WTC11 (cell line): ENCODE measurements around the gene FREM1. TPM values are rescaled to one million over a fixed set of nuclear protein-coding genes. Genes with fewer than 3 reads are reported as not detected.

Experiments
- ATAC-seq: fragments of 200-7000 bp; cut with Tn5 transposase; 2 replicates; pipeline ENCODE4 v1.10.0; 2021; ENCODE audit warnings: mild to moderate bottlenecking, moderate library complexity
- CTCF ChIA-PET: fragments of 300-600 bp; sonication (Branson Sonifier 250); formaldehyde crosslinking; loops from one replicate; lab custom pipeline; 2021; ENCODE audit warnings: antibody characterized with exemption; lab: Charles Lee
- POLR2A ChIA-PET: fragments of 350-600 bp; sonication (Branson Sonifier 250); formaldehyde crosslinking; loops from one replicate; lab custom pipeline; 2021; ENCODE audit warnings: antibody characterized with exemption; lab: Charles Lee
- DNase-seq: peaks from one replicate; pipeline ENCODE4 v3.0.0; 2021; ENCODE audit warnings: low spot score
- H3K27ac Mint-ChIP-seq: 2 replicates; pipeline ENCODE4 v1.8.0; 2021; ENCODE audit warnings: mixed read lengths
- H3K27me3 Mint-ChIP-seq: 2 replicates; pipeline ENCODE4 v1.8.0; 2021; ENCODE audit warnings: low read depth, mild to moderate bottlenecking, moderate library complexity, mixed read lengths
- H3K36me3 Mint-ChIP-seq: 2 replicates; pipeline ENCODE4 v1.8.0; 2021; ENCODE audit warnings: mixed read lengths
- H3K4me1 Mint-ChIP-seq: 2 replicates; pipeline ENCODE4 v1.8.0; 2022; ENCODE audit warnings: mixed read lengths
- H3K4me3 Mint-ChIP-seq: 2 replicates; pipeline ENCODE4 v1.8.0; 2021; ENCODE audit warnings: mild to moderate bottlenecking, moderate library complexity, mixed read lengths
- H3K9me3 Mint-ChIP-seq: 2 replicates; pipeline ENCODE4 v1.8.0; 2021; ENCODE audit warnings: mixed read lengths
- ATF2 ChIP-seq: sonication (generic); formaldehyde crosslinking; IDR thresholded peaks from 2 replicates; pipeline ENCODE4 v1.8.1; 2022; ENCODE audit warnings: low read depth, missing genetic modification reagents, borderline replicate concordance
- E2F4 ChIP-seq: sonication (generic); formaldehyde crosslinking; IDR thresholded peaks from 2 replicates; pipeline ENCODE4 v1.8.1; 2022; ENCODE audit warnings: low read depth, mild to moderate bottlenecking, moderate library complexity, missing genetic modification reagents, borderline replicate concordance
- EMX1 ChIP-seq: fragments of 250-450 bp; sonication (Bioruptor Pico); IDR thresholded peaks from 2 replicates; pipeline ENCODE4 v1.8.0; 2021; ENCODE audit warnings: mild to moderate bottlenecking
- FOXP4 ChIP-seq: sonication (generic); formaldehyde crosslinking; IDR thresholded peaks from 2 replicates; pipeline ENCODE4 v1.8.0; 2022; ENCODE audit warnings: mild to moderate bottlenecking, missing genetic modification reagents
- PREB ChIP-seq: sonication (generic); formaldehyde crosslinking; IDR thresholded peaks from 2 replicates; pipeline ENCODE4 v1.8.1; 2022; ENCODE audit warnings: mild to moderate bottlenecking, missing genetic modification reagents, moderate library complexity, borderline replicate concordance
- RELA ChIP-seq: sonication (generic); formaldehyde crosslinking; IDR thresholded peaks from 2 replicates; pipeline ENCODE4 v1.8.1; 2022; ENCODE audit warnings: missing genetic modification reagents, mild to moderate bottlenecking, borderline replicate concordance
- TEAD1 ChIP-seq: sonication (generic); formaldehyde crosslinking; IDR thresholded peaks from 2 replicates; pipeline ENCODE4 v1.8.0; 2022; ENCODE audit warnings: mild to moderate bottlenecking, missing genetic modification reagents
- TP53 ChIP-seq: sonication (generic); formaldehyde crosslinking; IDR thresholded peaks from 2 replicates; pipeline ENCODE4 v1.8.1; 2023; ENCODE audit warnings: mild to moderate bottlenecking, missing genetic modification reagents
- ZBTB43 ChIP-seq: sonication (generic); formaldehyde crosslinking; IDR thresholded peaks from 2 replicates; pipeline ENCODE4 v1.8.1; 2023; ENCODE audit warnings: mild to moderate bottlenecking, missing genetic modification reagents
- ZNF317 ChIP-seq: sonication (generic); formaldehyde crosslinking; IDR thresholded peaks from 2 replicates; pipeline ENCODE4 v1.8.1; 2023; ENCODE audit warnings: low read depth, mild to moderate bottlenecking, moderate library complexity, missing genetic modification reagents, borderline replicate concordance
- ZNF512 ChIP-seq: sonication (generic); formaldehyde crosslinking; IDR thresholded peaks from 2 replicates; pipeline ENCODE4 v1.8.1; 2022; ENCODE audit warnings: missing genetic modification reagents, borderline replicate concordance
- ZNF671 ChIP-seq: fragments of 250-450 bp; sonication (Bioruptor Pico); IDR thresholded peaks from 2 replicates; pipeline ENCODE4 v1.8.0; 2021; ENCODE audit warnings: mild to moderate bottlenecking
- total RNA-seq: library from RNA; stranded (reverse); gene quantifications from 3 replicates; pipeline ENCODE4 v1.2.3, GENCODE V29; 2021
- TF ChIP-seq, protein P1 (sequence below): sonication (generic); formaldehyde crosslinking; conservative IDR thresholded peaks from 2 replicates; pipeline ENCODE4 v1.8.1; 2022; ENCODE audit warnings: mild to moderate bottlenecking, missing genetic modification reagents
- TF ChIP-seq, protein P2 (sequence below): sonication (generic); formaldehyde crosslinking; IDR thresholded peaks from 2 replicates; pipeline ENCODE4 v1.8.1; 2023; ENCODE audit warnings: mild to moderate bottlenecking, missing genetic modification reagents, moderate library complexity
- TF ChIP-seq, protein P3 (sequence below): sonication (generic); formaldehyde crosslinking; IDR thresholded peaks from 2 replicates; pipeline ENCODE4 v1.8.0; 2022; ENCODE audit warnings: mild to moderate bottlenecking, missing genetic modification reagents

The FREM1 gene
- total RNA-seq, 1 experiment from 2014 or later = 2.8 TPM

DNA sequence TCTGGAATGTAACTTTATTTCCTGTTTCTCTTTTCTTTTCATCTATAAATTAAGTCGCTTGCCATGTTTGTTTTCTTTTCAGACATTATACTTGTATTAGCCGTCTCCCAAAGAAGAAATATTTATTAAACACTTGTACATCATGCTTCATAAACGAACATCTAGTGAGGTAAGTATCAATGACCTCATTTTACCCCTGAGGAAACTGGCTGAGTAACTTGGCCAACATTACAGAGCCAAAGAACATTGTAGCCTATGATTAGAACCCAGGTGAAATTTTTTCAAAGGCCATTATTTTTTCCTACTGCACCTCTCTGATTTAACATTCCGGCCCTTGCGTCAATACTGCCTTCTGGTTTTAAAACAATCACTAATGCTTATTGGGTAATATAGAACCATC, 4.2 kb downstream of the FREM1 start (continued):
- TF ChIP-seq, protein P1, sequence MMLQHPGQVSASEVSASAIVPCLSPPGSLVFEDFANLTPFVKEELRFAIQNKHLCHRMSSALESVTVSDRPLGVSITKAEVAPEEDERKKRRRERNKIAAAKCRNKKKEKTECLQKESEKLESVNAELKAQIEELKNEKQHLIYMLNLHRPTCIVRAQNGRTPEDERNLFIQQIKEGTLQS (CRISPR knock-in tag) = no peak
- no peak for TF ChIP-seq ZNF671 (CRISPR knock-in tag)

DNA sequence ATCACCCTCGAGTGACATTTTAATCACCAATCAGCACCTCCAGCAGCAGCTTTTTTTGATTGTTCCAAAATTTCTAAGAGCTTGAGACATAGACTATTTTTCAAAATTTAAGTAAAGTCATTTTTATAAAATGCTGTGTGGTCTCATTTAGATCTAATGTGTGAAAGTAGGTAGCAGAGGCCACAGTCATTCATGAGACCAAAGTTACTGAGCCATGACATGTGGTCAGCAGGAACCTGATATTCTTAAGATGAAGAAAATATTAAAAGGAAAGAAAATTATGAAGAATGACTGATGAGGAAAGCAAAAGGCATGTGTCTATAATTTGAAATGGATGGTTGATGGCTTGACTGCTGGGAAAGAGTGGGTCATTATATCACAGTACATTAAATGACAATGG, 7.2 kb downstream of the FREM1 start:
- no peaks in the 10 kb centered on the region for H3K27me3 Mint-ChIP-seq
- TF ChIP-seq, protein P2, sequence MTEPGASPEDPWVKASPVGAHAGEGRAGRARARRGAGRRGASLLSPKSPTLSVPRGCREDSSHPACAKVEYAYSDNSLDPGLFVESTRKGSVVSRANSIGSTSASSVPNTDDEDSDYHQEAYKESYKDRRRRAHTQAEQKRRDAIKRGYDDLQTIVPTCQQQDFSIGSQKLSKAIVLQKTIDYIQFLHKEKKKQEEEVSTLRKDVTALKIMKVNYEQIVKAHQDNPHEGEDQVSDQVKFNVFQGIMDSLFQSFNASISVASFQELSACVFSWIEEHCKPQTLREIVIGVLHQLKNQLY (CRISPR knock-in tag) = no peak
- TF ChIP-seq TEAD1 (CRISPR knock-in tag) = no peak
- no peak for TF ChIP-seq ZNF512 (CRISPR knock-in tag)
- TF ChIP-seq EMX1 = no peak
- no peak for TF ChIP-seq FOXP4
- TF ChIP-seq TP53 (CRISPR knock-in tag) = no peak
- TF ChIP-seq PREB (CRISPR knock-in tag) = no peak
- no peak for TF ChIP-seq ZNF317 (CRISPR knock-in tag)
- TF ChIP-seq E2F4 (CRISPR knock-in tag) = no peak
- no peak for TF ChIP-seq ZBTB43 (CRISPR knock-in tag)
- TF ChIP-seq, protein P3, sequence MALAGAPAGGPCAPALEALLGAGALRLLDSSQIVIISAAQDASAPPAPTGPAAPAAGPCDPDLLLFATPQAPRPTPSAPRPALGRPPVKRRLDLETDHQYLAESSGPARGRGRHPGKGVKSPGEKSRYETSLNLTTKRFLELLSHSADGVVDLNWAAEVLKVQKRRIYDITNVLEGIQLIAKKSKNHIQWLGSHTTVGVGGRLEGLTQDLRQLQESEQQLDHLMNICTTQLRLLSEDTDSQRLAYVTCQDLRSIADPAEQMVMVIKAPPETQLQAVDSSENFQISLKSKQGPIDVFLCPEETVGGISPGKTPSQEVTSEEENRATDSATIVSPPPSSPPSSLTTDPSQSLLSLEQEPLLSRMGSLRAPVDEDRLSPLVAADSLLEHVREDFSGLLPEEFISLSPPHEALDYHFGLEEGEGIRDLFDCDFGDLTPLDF (CRISPR knock-in tag) = no peak
- TF ChIP-seq RELA (CRISPR knock-in tag) = no peak
- TF ChIP-seq ATF2 (CRISPR knock-in tag) = no peak
- TF ChIP-seq, all 79 proteins: peak for 0
- H3K4me3 Mint-ChIP-seq = no peak overlapping the region
- no peaks in the 10 kb centered on the region for H3K36me3 Mint-ChIP-seq
- ATAC-seq = no peak
- peaks cover 43% of the 10 kb centered on the region for H3K4me1 Mint-ChIP-seq
- H3K27ac Mint-ChIP-seq = no peak overlapping the region
- ChIA-PET POLR2A (no interaction called here), CTCF (no interaction called here)
- DNase-seq = no peak
- H3K9me3 Mint-ChIP-seq = no peaks in the 10 kb centered on the region
